H1 (cell line): ENCODE measurements around the gene SLC35E1. TPM values are rescaled to one million over a fixed set of nuclear protein-coding genes. Genes with fewer than 3 reads are reported as not detected.

Source experiments
- CTCF ChIA-PET: fragments of 300-600 bp; sonication (Branson Sonifier 250); formaldehyde crosslinking; loops from one replicate; lab custom pipeline; 2021; ENCODE audit not compliant: partially characterized antibody; lab: Charles Lee
- POLR2A ChIA-PET: fragments of 300-600 bp; sonication (Branson Sonifier 250); formaldehyde crosslinking; loops from one replicate; lab custom pipeline; 2021; ENCODE audit warnings: inconsistent platforms; ENCODE audit not compliant: partially characterized antibody; lab: Charles Lee
- DNase-seq, 2 experiments: peaks; one replicate each; pipeline versions ENCODE4 v3.0.0 to v3.0.0-alpha.2; 2010 to 2022; ENCODE audit warnings: low spot score in 2 of 2, low read depth in 1 of 2, mixed read lengths in 1 of 2
- FAIRE-seq: peaks from 2 replicates; lab custom pipeline; 2011; peaks lifted over from hg19 to GRCh38; lab: Jason Lieb, UNC
- H2AFZ ChIP-seq: 2 replicates; pipeline ENCODE4 v1.8.1; 2012; ENCODE audit warnings: low read length, inconsistent platforms
- H2AK5ac ChIP-seq: 2 replicates; pipeline ENCODE4 v1.6.1; 2013; ENCODE audit warnings: low read depth, low read length
- H2BK120ac ChIP-seq: replicated peaks from 2 replicates; pipeline ENCODE3; 2013; ENCODE audit warnings: low read depth, low read length, inconsistent platforms
- H2BK12ac ChIP-seq: 2 replicates; pipeline ENCODE4 v1.6.1; 2013; ENCODE audit warnings: low read depth, low read length
- H2BK15ac ChIP-seq: 2 replicates; pipeline ENCODE4 v1.6.1; 2013; ENCODE audit warnings: low read length
- H2BK20ac ChIP-seq: 2 replicates; pipeline ENCODE4 v1.6.1; 2013; ENCODE audit warnings: low read length
- H2BK5ac ChIP-seq: 2 replicates; pipeline ENCODE4 v1.6.1; 2013; ENCODE audit warnings: low read depth, low read length
- H3K14ac ChIP-seq: 2 replicates; pipeline ENCODE4 v1.6.1; 2013; ENCODE audit warnings: inconsistent platforms; ENCODE audit not compliant: insufficient read length
- H3K18ac ChIP-seq: 2 replicates; pipeline ENCODE4 v1.6.1; 2013; ENCODE audit warnings: low read length; ENCODE audit errors: extremely low read depth
- H3K23ac ChIP-seq: 2 replicates; pipeline ENCODE4 v1.6.1; 2013; ENCODE audit warnings: inconsistent platforms; ENCODE audit not compliant: insufficient read length
- H3K23me2 ChIP-seq: 2 replicates; pipeline ENCODE4 v1.6.1; 2013; ENCODE audit warnings: low read depth, low read length
- H3K27ac ChIP-seq: 2 replicates; pipeline ENCODE4 v1.6.1; 2011; ENCODE audit warnings: low read depth, low read length, inconsistent platforms
- H3K27me3 ChIP-seq, 4 experiments: replicated peaks in 1 of 4; 1 replicate in 1 of 4; 2 replicates in 3 of 4; pipeline versions ENCODE4 v1.6.1 to v1.8.1; 2011 to 2013; ENCODE audit warnings: low read length in 3 of 4, mild to moderate bottlenecking in 3 of 4, inconsistent platforms in 2 of 4, mixed read lengths in 2 of 4, moderate library complexity in 1 of 4; ENCODE audit not compliant: control insufficient read depth in 3 of 4, insufficient read depth in 3 of 4; ENCODE audit errors: extremely low read depth in 1 of 4
- H3K36me3 ChIP-seq, 4 experiments: 2 replicates each; pipeline versions ENCODE4 v1.6.1 to v1.8.1; 2011 to 2013; ENCODE audit warnings: mild to moderate bottlenecking in 4 of 4, low read length in 3 of 4, moderate library complexity in 2 of 4, control low read depth in 1 of 4, inconsistent platforms in 1 of 4; ENCODE audit not compliant: insufficient read depth in 4 of 4, control insufficient read depth in 2 of 4
- H3K4ac ChIP-seq: replicated peaks from 2 replicates; pipeline ENCODE3; 2013; ENCODE audit warnings: low read length, low read depth, mixed read lengths, inconsistent platforms; ENCODE audit not compliant: insufficient read length
- H3K4me1 ChIP-seq, 4 experiments: replicated peaks in 1 of 4; 1 replicate in 1 of 4; 2 replicates in 3 of 4; pipeline versions ENCODE4 v1.6.1 to v1.8.1; 2011 to 2013; ENCODE audit warnings: low read length in 3 of 4, inconsistent platforms in 2 of 4, mixed read lengths in 1 of 4; ENCODE audit not compliant: insufficient read depth in 4 of 4, control insufficient read depth in 3 of 4
- H3K4me2 ChIP-seq, 2 experiments: 2 replicates each; pipeline versions ENCODE4 v1.6.1 to v1.8.1; 2011 to 2013; ENCODE audit warnings: low read depth in 2 of 2, low read length in 2 of 2, control low read depth in 1 of 2, inconsistent platforms in 1 of 2, mild to moderate bottlenecking in 1 of 2; ENCODE audit not compliant: insufficient read depth in 1 of 2
- H3K4me3 ChIP-seq, 4 experiments: fragments of 200-600, 300-600 bp in 1 of 4; sonication (generic), shearing (Covaris generic), sonication (Bioruptor Twin) in 1 of 4; 2 replicates each; pipeline versions ENCODE4 v1.5.1 to v1.8.1; 2011 to 2016; ENCODE audit warnings: low read length in 4 of 4, low read depth in 3 of 4, control low read depth in 2 of 4, inconsistent platforms in 2 of 4, mild to moderate bottlenecking in 2 of 4, mixed read lengths in 1 of 4, moderate library complexity in 1 of 4; ENCODE audit not compliant: insufficient read depth in 2 of 4; ENCODE audit errors: extremely low read depth in 1 of 4
- H3K56ac ChIP-seq: replicated peaks from 2 replicates; pipeline ENCODE3; 2013; ENCODE audit warnings: low read depth, mild to moderate bottlenecking, mixed read lengths, low read length, inconsistent platforms; ENCODE audit not compliant: insufficient read length
- H3K79me1 ChIP-seq: 2 replicates; pipeline ENCODE4 v1.6.1; 2013; ENCODE audit warnings: low read depth, low read length, control low read depth
- H3K79me2 ChIP-seq, 2 experiments: 2 replicates each; pipeline versions ENCODE4 v1.6.1 to v1.8.1; 2012 to 2013; ENCODE audit warnings: low read length in 2 of 2, mild to moderate bottlenecking in 2 of 2, inconsistent platforms in 1 of 2; ENCODE audit not compliant: insufficient read depth in 2 of 2, control insufficient read depth in 1 of 2
- H3K9ac ChIP-seq, 4 experiments: replicated peaks in 1 of 4; 1 replicate in 1 of 4; 2 replicates in 3 of 4; pipeline versions ENCODE4 v1.6.1 to v1.8.1; 2011 to 2013; ENCODE audit warnings: low read depth in 3 of 4, low read length in 3 of 4, control low read depth in 2 of 4, mild to moderate bottlenecking in 2 of 4, moderate library complexity in 2 of 4, inconsistent platforms in 1 of 4; ENCODE audit errors: extremely low read depth in 1 of 4
- H3K9me3 ChIP-seq, 2 experiments: 2 replicates each; pipeline versions ENCODE4 v1.6.1 to v1.8.1; 2012 to 2013; ENCODE audit warnings: mild to moderate bottlenecking in 2 of 2, moderate library complexity in 2 of 2, control low read depth in 1 of 2, inconsistent platforms in 1 of 2, low read depth in 1 of 2, low read length in 1 of 2, mixed read lengths in 1 of 2; ENCODE audit not compliant: insufficient read depth in 2 of 2
- H4K20me1 ChIP-seq, 2 experiments: replicated peaks in 1 of 2; 2 replicates each; pipeline versions ENCODE3 to v1.8.1; 2011 to 2013; ENCODE audit warnings: inconsistent platforms in 2 of 2, low read length in 2 of 2, mild to moderate bottlenecking in 1 of 2; ENCODE audit not compliant: insufficient read depth in 2 of 2, control insufficient read depth in 1 of 2
- H4K5ac ChIP-seq: 2 replicates; pipeline ENCODE4 v1.6.1; 2013; ENCODE audit warnings: low read length, low read depth, mixed read lengths, inconsistent platforms; ENCODE audit not compliant: insufficient read length
- H4K8ac ChIP-seq: 2 replicates; pipeline ENCODE4 v1.8.0; 2013; ENCODE audit warnings: mild to moderate bottlenecking, moderate library complexity, low read length, inconsistent platforms; ENCODE audit not compliant: insufficient read depth; ENCODE audit errors: extremely low read depth
- H4K91ac ChIP-seq: replicated peaks from 2 replicates; pipeline ENCODE3; 2013; ENCODE audit warnings: low read length, mixed read lengths, inconsistent platforms; ENCODE audit not compliant: insufficient read length
- BCL11A ChIP-seq, 2 experiments: IDR thresholded peaks; one replicate each; pipeline ENCODE4 v1.6.1; 2011; ENCODE audit warnings: low read depth in 2 of 2, low read length in 2 of 2, mild to moderate bottlenecking in 2 of 2
- BRCA1 ChIP-seq: IDR thresholded peaks from 2 replicates; pipeline ENCODE4 v1.6.1; 2012; ENCODE audit warnings: low read depth, low read length, improper control_type of control experiment
- CBX5 ChIP-seq: fragments of 300-800, 300-1000 bp; sonication (generic); IDR thresholded peaks from 2 replicates; pipeline ENCODE4 v1.7.1; 2016; ENCODE audit warnings: antibody characterized with exemption, low read length, low read depth
- CREB1 ChIP-seq: IDR thresholded peaks from 2 replicates; pipeline ENCODE4 v1.6.1; 2012; ENCODE audit warnings: inconsistent platforms
- EGR1 ChIP-seq: IDR thresholded peaks from 2 replicates; pipeline ENCODE4 v1.6.1; 2011; ENCODE audit warnings: low read depth, low read length, borderline replicate concordance
- POLR2AphosphoS5 ChIP-seq: IDR thresholded peaks from 2 replicates; pipeline ENCODE4 v1.6.1; 2011; ENCODE audit warnings: low read depth, low read length
- SP1 ChIP-seq: IDR thresholded peaks from 2 replicates; pipeline ENCODE4 v1.6.1; 2011; ENCODE audit warnings: low read depth, low read length
- TCF12 ChIP-seq: IDR thresholded peaks from 2 replicates; pipeline ENCODE4 v1.6.1; 2011; ENCODE audit warnings: low read depth, mild to moderate bottlenecking, low read length
- WGBS, 2 experiments: shearing (Covaris generic) in 1 of 2; methylation state at CpG; one replicate each; pipeline versions ENCODE4 v1.1.6 to v1.1.7; 2013 to 2015; ENCODE audit warnings: low lambda C conversion rate in 2 of 2, mixed read lengths in 2 of 2, inconsistent platforms in 1 of 2, low coverage in 1 of 2, missing lambda C conversion rate in 1 of 2; ENCODE audit not compliant: insufficient replicate concordance in 2 of 2, insufficient coverage in 1 of 2, insufficient read length in 1 of 2; ENCODE audit errors: extremely low coverage in 1 of 2, missing lambda C conversion rate in 1 of 2; 5-methylcytosine and 5-hydroxymethylcytosine counted together
- polyA plus RNA-seq, 7 experiments: library from polyadenylated mRNA; depleted of rRNA in 3 of 7; stranded (reverse) in 5 of 7; unstranded in 2 of 7; fragments of >200 nt in 5 of 7; fragments of 200-250 nt in 2 of 7; gene quantifications; 1 replicate in 5 of 7; 2 replicates in 1 of 7; 4 replicates in 1 of 7; pipeline versions ENCODE4 v1.2.1 to v1.2.3, GENCODE V29; 2011 to 2013; ENCODE audit warnings: missing spikeins in 2 of 7, mixed read lengths in 2 of 7
- total RNA-seq: library from RNA; stranded (reverse); fragmentation: NEBNext Ultra II Directional; extraction: Animal tissue kit (Norgen Biotek cat#: 25700); gene quantifications from 2 replicates; pipeline ENCODE4 v1.2.1, GENCODE V29; 2021
- TF ChIP-seq, protein P1 (sequence below): IDR thresholded peaks from 2 replicates; pipeline ENCODE4 v1.6.1; 2011; ENCODE audit warnings: low read depth, mild to moderate bottlenecking, low read length; ENCODE audit not compliant: insufficient read depth
- TF ChIP-seq, protein P2 (sequence below): IDR thresholded peaks from 2 replicates; pipeline ENCODE4 v1.6.1; 2011; ENCODE audit warnings: low read length, improper control_type of control experiment
- TF ChIP-seq, protein P3 (sequence below), 3 experiments: IDR thresholded peaks; 1 replicate in 2 of 3; 2 replicates in 1 of 3; pipeline versions ENCODE4 v1.5.1 to v1.6.1; 2011; ENCODE audit warnings: low read length in 3 of 3, mild to moderate bottlenecking in 3 of 3, inconsistent platforms in 2 of 3, low read depth in 1 of 3, moderate library complexity in 1 of 3; ENCODE audit not compliant: insufficient read depth in 1 of 3; ENCODE audit errors: control extremely low read depth in 1 of 3

The SLC35E1 gene
- total and polyA plus RNA-seq, 2 of the 8 experiments (the other 6 are each of a cell fraction or from before 2014, with no cell fraction given): 26.0 to 31.9 TPM

- no peak overlapping the region for H2BK20ac ChIP-seq
- no peaks in the 10 kb centered on the region for H3K9me3 ChIP-seq
- H2BK120ac ChIP-seq: no peak overlapping the region
- no peak overlapping the region for H4K8ac ChIP-seq
- H3K4me3 ChIP-seq: no peak overlapping the region
- no peak overlapping the region for H4K5ac ChIP-seq
- no peak overlapping the region for H3K27ac ChIP-seq
- 93% methylated on average over 5 of the region's 5 CpGs; no CpG with 5 or more reads in 1 of the 2 experiments for WGBS, 2 experiments
- ChIA-PET POLR2A (no interaction called here), CTCF (interaction anchor here (1.5 to 2.9 kb wide), 2 partner anchors 19 to 67 kb away, joined by 3 to 11 read pairs; no protein-coding TSS in a partner anchor)
- no peak overlapping the region for H3K14ac ChIP-seq
- H3K27me3 ChIP-seq: no peaks in the 10 kb centered on the region
- H3K18ac ChIP-seq: no peak overlapping the region
- H3K36me3 ChIP-seq: peaks cover 0 to 3% (median 2%) of the 10 kb centered on the region in 4 experiments; a peak in 5 of 8 replicates
- no peaks in the 10 kb centered on the region for H3K79me2 ChIP-seq
- DNase-seq (no peak), FAIRE-seq (no peak)
- no peak overlapping the region for H3K4me2 ChIP-seq
- no peak overlapping the region for H2BK5ac ChIP-seq
- H4K91ac ChIP-seq: no peak overlapping the region
- H4K20me1 ChIP-seq: no peaks in the 10 kb centered on the region
- H3K4ac ChIP-seq: no peak overlapping the region
- no peaks in the 10 kb centered on the region for H3K4me1 ChIP-seq
- no peak overlapping the region for H2BK15ac ChIP-seq
- no peak overlapping the region for H3K9ac ChIP-seq
- H3K23ac ChIP-seq: no peak overlapping the region
- H2AK5ac ChIP-seq: no peak overlapping the region
- no peaks in the 10 kb centered on the region for H3K23me2 ChIP-seq
- H3K56ac ChIP-seq: no peak overlapping the region
- H2BK12ac ChIP-seq: no peak overlapping the region
- no peaks in the 10 kb centered on the region for H3K79me1 ChIP-seq
- no peak overlapping the region for H2AFZ ChIP-seq
- no peak for TF ChIP-seq TCF12
- TF ChIP-seq BCL11A (IDR thresholded peaks at IDR 0.05; ENCODE audit: low read depth in 2 of 2, low read length in 2 of 2): no peak
- no peak for TF ChIP-seq CBX5
- no peak for TF ChIP-seq BRCA1
- TF ChIP-seq EGR1: no peak
- TF ChIP-seq CREB1: no peak
- no peak for TF ChIP-seq POLR2AphosphoS5
- no peak for TF ChIP-seq SP1
- TF ChIP-seq, protein P1, sequence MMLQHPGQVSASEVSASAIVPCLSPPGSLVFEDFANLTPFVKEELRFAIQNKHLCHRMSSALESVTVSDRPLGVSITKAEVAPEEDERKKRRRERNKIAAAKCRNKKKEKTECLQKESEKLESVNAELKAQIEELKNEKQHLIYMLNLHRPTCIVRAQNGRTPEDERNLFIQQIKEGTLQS: no peak
- TF ChIP-seq, protein P2, sequence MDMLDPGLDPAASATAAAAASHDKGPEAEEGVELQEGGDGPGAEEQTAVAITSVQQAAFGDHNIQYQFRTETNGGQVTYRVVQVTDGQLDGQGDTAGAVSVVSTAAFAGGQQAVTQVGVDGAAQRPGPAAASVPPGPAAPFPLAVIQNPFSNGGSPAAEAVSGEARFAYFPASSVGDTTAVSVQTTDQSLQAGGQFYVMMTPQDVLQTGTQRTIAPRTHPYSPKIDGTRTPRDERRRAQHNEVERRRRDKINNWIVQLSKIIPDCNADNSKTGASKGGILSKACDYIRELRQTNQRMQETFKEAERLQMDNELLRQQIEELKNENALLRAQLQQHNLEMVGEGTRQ: no peak
- TF ChIP-seq, protein P3, sequence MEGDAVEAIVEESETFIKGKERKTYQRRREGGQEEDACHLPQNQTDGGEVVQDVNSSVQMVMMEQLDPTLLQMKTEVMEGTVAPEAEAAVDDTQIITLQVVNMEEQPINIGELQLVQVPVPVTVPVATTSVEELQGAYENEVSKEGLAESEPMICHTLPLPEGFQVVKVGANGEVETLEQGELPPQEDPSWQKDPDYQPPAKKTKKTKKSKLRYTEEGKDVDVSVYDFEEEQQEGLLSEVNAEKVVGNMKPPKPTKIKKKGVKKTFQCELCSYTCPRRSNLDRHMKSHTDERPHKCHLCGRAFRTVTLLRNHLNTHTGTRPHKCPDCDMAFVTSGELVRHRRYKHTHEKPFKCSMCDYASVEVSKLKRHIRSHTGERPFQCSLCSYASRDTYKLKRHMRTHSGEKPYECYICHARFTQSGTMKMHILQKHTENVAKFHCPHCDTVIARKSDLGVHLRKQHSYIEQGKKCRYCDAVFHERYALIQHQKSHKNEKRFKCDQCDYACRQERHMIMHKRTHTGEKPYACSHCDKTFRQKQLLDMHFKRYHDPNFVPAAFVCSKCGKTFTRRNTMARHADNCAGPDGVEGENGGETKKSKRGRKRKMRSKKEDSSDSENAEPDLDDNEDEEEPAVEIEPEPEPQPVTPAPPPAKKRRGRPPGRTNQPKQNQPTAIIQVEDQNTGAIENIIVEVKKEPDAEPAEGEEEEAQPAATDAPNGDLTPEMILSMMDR (IDR thresholded peaks at IDR 0.05; ENCODE audit: control extremely low read depth in 1 of 3, insufficient read depth in 1 of 3, low read depth in 1 of 3, low read length in 3 of 3): no peak
These were observed 63.7 kb downstream of the SLC35E1 start for GRCh38 chr19:16508546-16508945.
